Frontal cortex (tissue), 4 donors: Measurements from ENCODE around the gene DBNL. TPM values are rescaled to one million over a fixed set of nuclear protein-coding genes. Genes with fewer than 3 reads are reported as not detected.

Experiments used
- DNase-seq, 2 donors: peaks; one replicate each; pipeline ENCODE4 v3.0.0; 2012; ENCODE audit warnings: low spot score in 2 of 2
- FAIRE-seq: peaks from 2 replicates; lab custom pipeline; 2012; peaks lifted over from hg19 to GRCh38; lab: Jason Lieb, UNC
- total RNA-seq: library from RNA; depleted of rRNA; stranded (reverse); fragments of >200 nt; gene quantifications from one replicate; pipeline ENCODE4 v1.2.3, GENCODE V29; 2014
- donor health status: control.
- donor health status: control.
- donor health status: control.

Gene DBNL
- total RNA-seq, 1 donor from 2014 or later, result 48.1 TPM

- DNase-seq (no peak), FAIRE-seq (no peak)
These were observed 43.7 kb downstream of the DBNL start for GRCh38 chr7:44087911-44088838.

GRCh38 chr7:44093102-44093641 is 48.7 kb downstream of the DBNL start:
- FAIRE-seq, result no peak
- no peak for DNase-seq

- DNase-seq (no peak), FAIRE-seq (no peak)
These were observed 49.9 kb downstream of the DBNL start for GRCh38 chr7:44094365-44094764.

GRCh38 chr7:44094883-44095592 is 50.5 kb downstream of the DBNL start:
- no peak for FAIRE-seq
- DNase-seq, result no peak

- DNase-seq, result no peak
- no peak for FAIRE-seq
These were observed 51.3 kb downstream of the DBNL start for GRCh38 chr7:44095781-44096180.

GRCh38 chr7:44096326-44096881 is 51.9 kb downstream of the DBNL start:
- DNase-seq, result no peak
- no peak for FAIRE-seq

GRCh38 chr7:44097064-44097932 is 52.8 kb downstream of the DBNL start:
- FAIRE-seq (no peak), DNase-seq (no peak)

GRCh38 chr7:44098092-44099068 is 53.9 kb downstream of the DBNL start:
- FAIRE-seq (no peak), DNase-seq (no peak)

GRCh38 chr7:44099669-44100068 is 55.2 kb downstream of the DBNL start:
- no peak for DNase-seq
- no peak for FAIRE-seq

- DNase-seq, result no peak
- FAIRE-seq, result no peak
These were observed 56.2 kb downstream of the DBNL start for GRCh38 chr7:44100458-44101302.

- FAIRE-seq (no peak), DNase-seq (no peak)
These were observed 56.9 kb downstream of the DBNL start for GRCh38 chr7:44101303-44101965.

GRCh38 chr7:44101966-44102845 is 57.7 kb downstream of the DBNL start:
- DNase-seq, result no peak
- FAIRE-seq, result no peak

- FAIRE-seq, result no peak
- DNase-seq, result no peak
These were observed 58.5 kb downstream of the DBNL start for GRCh38 chr7:44102846-44103565.

GRCh38 chr7:44103566-44103922 is 59.0 kb downstream of the DBNL start:
- DNase-seq (no peak), FAIRE-seq (no peak)
